Non-pigmented ciliary epithelial cell (primary cell): ENCODE measurements around the gene MUC6.

Experiments used
- DNase-seq: peaks from one replicate; pipeline ENCODE4 v3.0.0-alpha.2; 2010; ENCODE audit warnings: low read depth

MUC6 gene, protein sequence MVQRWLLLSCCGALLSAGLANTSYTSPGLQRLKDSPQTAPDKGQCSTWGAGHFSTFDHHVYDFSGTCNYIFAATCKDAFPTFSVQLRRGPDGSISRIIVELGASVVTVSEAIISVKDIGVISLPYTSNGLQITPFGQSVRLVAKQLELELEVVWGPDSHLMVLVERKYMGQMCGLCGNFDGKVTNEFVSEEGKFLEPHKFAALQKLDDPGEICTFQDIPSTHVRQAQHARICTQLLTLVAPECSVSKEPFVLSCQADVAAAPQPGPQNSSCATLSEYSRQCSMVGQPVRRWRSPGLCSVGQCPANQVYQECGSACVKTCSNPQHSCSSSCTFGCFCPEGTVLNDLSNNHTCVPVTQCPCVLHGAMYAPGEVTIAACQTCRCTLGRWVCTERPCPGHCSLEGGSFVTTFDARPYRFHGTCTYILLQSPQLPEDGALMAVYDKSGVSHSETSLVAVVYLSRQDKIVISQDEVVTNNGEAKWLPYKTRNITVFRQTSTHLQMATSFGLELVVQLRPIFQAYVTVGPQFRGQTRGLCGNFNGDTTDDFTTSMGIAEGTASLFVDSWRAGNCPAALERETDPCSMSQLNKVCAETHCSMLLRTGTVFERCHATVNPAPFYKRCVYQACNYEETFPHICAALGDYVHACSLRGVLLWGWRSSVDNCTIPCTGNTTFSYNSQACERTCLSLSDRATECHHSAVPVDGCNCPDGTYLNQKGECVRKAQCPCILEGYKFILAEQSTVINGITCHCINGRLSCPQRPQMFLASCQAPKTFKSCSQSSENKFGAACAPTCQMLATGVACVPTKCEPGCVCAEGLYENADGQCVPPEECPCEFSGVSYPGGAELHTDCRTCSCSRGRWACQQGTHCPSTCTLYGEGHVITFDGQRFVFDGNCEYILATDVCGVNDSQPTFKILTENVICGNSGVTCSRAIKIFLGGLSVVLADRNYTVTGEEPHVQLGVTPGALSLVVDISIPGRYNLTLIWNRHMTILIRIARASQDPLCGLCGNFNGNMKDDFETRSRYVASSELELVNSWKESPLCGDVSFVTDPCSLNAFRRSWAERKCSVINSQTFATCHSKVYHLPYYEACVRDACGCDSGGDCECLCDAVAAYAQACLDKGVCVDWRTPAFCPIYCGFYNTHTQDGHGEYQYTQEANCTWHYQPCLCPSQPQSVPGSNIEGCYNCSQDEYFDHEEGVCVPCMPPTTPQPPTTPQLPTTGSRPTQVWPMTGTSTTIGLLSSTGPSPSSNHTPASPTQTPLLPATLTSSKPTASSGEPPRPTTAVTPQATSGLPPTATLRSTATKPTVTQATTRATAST (N-terminal part only)

GRCh38 chr11:1036303-1036923 is at the start of gene MUC6:
TSS of gene MUC6 (minus strand) at chr11:1036718. CDS start at chr11:1036655, 63 bp downstream.
- no peak for DNase-seq

DNA sequence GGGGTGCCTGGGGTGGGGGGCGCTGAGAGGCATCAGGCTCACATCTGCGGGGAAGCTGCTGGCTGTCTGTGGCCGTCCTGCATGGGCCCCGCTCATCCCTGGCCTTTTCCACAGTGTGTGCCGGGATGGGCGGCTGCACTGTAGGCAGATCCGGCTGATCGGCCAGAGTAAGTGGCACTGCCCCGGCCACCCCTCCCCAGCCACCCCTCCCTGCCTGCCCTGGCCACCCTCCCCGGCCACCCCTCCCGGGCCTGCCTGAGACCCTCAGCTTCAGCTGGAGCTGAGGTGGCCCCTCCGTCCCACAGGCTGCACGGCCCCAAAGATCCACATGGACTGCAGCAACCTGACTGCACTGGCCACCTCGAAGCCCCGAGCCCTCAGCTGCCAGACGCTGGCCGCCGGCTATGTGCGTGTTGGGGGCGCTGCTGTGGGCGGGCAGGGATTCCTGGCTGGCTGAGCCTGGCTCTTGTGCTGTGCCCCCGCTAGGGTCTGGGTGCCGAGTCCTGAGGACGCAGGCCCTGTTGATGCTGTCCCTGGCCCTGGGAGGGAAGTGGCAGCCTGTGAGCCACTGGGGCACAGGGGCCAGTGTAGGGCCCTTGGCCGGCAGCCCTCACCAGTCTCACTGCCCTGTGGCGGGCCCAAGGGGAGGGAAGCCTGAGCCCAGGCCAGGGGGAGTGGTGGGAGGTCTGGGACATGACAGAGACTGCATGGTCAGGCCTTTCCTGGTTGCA is 49.1 kb upstream of the MUC6 start:
- no peak for DNase-seq

DNA sequence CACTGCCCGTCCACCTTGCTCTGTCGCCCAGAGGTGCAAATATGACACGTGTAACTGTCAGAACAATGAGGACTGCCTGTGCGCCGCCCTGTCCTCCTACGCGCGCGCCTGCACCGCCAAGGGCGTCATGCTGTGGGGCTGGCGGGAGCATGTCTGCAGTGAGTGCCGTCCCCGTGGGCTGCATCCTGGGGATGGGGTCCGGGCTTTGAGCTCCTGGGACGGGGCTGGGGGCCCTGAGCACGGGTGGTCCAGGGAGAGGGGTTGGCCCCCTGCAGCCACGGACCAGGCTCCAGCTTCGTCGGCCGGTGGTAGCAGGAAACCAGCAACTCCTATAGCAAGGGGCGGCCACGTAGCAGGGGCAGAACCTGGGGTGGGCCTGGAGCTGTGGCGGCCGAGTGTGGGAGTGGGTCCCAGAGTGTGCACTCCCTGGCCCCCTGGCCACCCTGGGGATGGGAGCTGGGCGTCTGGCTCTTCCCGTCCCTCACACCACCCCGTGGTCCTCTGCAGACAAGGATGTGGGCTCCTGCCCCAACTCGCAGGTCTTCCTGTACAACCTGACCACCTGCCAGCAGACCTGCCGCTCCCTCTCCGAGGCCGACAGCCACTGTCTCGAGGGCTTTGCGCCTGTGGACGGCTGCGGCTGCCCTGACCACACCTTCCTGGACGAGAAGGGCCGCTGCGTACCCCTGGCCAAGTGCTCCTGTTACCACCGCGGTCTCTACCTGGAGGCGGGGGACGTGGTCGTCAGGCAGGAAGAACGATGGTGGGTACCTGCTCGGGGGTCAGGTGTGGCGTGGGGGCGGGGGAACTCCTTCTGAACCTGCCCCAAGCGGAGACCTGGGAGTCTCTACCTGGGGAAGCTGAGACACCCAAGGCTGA is 48.3 kb upstream of the MUC6 start:
- no peak for DNase-seq

- DNase-seq, result no peak
These were observed 47.4 kb upstream of the MUC6 start for GRCh38 chr11:1083621-1084551.

GRCh38 chr11:1082728-1083620 is 46.5 kb upstream of the MUC6 start:
- no peak for DNase-seq

DNA sequence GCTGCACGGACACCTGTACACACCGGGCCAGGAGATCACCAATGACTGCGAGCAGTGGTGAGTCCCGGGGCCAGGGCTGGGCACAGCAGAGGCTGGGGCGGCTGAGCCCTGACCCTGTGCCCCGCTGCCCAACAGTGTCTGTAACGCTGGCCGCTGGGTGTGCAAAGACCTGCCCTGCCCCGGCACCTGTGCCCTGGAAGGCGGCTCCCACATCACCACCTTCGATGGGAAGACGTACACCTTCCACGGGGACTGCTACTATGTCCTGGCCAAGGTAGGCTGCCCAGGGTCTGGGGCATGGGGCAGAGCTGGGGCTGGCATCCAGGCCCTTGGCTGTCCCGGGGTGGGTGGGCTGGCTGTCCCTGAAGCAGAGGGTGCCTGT is 45.8 kb upstream of the MUC6 start:
- DNase-seq, result no peak

DNA sequence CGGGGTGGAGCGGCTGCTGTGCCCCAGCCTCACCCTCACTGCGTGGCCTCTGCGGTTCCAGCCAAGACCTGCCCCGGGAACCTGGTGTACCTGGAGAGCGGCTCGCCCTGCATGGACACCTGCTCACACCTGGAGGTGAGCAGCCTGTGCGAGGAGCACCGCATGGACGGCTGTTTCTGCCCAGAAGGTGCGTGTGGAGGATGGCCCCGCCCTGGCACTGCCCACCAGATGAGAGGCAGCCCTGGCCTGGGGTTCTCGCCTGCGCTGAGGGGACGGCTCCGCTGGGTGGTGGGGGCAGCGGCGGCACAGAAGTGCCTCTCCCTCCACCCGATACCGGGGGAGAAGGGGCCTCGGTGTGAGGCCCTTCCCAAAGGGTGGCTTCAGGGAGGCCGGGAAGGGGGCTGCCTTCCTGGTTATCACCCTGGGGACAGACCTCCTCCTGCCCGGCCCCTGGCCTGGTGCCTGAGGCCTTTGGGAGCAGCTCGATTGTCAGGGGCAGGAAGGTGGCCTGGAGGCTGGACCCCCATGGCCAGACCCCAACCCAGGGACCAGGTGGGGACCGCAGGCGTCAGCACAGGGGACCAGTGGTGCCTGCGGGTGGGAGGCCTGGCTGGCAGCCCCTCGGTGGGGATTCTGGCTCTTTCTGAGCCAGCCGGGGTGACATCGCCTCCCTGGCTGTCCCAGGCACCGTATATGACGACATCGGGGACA is 45.2 kb upstream of the MUC6 start:
- DNase-seq, result no peak

DNA sequence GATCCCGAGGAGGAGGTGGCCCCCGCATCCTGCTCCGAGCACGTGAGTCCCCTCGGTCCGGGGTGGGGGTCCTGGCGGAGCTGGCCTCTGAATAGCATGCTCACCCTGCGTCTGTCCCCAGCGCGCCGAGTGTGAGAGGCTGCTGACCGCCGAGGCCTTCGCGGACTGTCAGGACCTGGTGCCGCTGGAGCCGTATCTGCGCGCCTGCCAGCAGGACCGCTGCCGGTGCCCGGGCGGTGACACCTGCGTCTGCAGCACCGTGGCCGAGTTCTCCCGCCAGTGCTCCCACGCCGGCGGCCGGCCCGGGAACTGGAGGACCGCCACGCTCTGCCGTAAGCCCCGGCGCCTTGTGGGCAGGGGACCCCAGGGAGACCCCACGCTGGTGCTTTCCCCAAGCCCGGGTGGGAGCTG is 41.7 kb upstream of the MUC6 start:
- DNase-seq, result no peak

DNA sequence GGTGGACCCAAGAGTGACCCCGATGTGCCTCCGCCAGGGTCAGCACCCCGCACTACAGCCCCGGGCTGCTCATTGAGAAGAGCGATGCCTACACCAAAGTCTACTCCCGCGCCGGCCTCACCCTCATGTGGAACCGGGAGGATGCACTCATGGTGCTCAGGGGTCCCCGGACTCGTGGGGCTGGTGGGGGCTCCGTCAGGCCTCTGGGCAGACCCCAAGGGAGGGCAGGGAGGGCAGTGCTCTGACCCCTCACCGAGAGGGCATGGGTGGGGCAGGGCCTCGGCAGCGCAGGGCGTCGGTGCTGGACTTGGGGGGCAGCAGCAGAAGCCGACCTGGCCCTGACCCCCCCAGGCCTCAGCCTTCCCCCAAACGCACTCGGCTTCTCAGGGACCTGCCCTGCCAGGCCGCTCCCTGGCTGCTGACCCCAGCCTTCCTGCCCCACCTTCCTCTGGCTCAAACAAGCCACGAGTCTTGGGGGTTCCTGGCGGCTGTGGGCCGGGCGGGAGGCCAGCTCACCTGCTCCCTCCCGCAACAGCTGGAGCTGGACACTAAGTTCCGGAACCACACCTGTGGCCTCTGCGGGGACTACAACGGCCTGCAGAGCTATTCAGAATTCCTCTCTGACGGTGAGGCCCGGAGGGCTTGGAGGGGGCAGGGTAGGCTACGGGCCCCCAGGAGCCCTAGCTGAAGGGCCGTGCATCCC is 41.0 kb upstream of the MUC6 start:
- DNase-seq, result no peak

DNA sequence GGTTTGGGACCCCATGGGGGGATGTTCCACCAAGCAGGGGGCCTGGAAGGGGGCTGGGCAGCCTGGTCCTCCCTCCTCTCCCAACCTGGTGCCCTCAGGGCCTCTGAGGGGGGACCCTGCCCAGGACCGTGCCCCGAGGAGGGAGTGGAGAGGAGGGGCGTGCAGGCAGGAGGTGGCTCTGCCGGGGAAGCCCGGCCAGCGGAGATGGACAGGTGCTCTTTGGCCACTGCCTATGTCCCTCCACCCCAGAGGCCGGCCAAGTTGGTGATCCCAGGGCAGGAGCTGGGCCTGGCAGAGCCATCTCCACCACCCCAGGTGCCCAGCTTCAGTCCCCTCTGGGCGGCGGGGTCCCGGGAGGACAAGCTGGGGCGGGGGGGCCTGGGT is 40.5 kb upstream of the MUC6 start:
- no peak for DNase-seq

GRCh38 chr11:1076061-1076665 is 39.6 kb upstream of the MUC6 start:
- no peak for DNase-seq

DNA sequence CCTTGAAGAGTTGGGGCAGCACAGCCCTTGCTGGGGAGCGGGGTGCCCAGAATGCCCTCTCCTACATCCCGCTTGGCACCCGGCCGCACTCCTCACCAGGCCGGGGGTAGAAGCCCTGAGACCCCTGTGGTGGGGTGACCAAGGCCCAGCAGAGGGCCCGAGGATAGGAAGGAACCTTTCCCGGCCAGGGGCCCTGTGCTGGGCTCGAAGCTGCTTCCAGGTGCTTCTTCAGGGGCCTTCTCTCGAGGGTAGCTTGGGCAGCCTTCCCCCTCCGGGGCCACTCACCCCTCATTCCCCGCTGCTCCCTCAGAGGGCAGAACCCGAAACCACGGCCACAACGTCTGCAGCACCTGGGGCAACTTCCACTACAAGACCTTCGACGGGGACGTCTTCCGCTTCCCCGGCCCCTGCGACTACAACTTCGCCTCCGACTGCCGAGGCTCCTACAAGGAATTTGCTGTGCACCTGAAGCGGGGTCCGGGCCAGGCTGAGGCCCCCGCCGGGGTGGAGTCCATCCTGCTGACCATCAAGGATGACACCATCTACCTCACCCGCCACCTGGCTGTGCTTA is 38.9 kb upstream of the MUC6 start:
- DNase-seq, result no peak

- no peak for DNase-seq
These were observed 38.0 kb upstream of the MUC6 start, which contains the start of gene MUC2 for GRCh38 chr11:1074244-1075221. TSS of gene MUC2 (plus strand) at chr11:1074874.

GRCh38 chr11:1073851-1074243 is 37.3 kb upstream of the MUC6 start:
- DNase-seq, result no peak
